Measurements from ENCODE around the gene LAMA4.

LAMA4 gene

DNA sequence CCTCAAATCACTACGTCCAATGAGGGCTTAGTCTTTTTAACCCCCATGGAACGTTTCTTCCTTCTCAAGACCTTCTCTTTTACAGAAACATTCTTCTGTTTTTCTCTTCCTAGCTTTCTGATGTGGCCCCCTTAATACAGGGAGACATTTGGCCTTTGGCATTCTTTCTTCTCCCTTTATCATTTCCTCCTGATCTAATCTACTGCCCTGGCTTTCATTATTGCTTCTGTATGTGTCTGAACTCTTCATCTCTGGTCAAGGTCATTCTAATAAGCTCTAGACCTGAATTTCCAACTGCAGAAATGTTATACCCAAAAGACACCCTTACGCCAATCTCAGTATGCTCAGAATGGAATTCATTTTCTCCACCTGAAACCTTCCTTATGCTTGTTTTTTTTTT is 18.4 kb upstream of the LAMA4 start:
- DNase-seq (ENCODE audit: low read depth): no peak

GRCh38 chr6:112270756-112271155 is 16.4 kb upstream of the LAMA4 start:
- DNase-seq (ENCODE audit: low read depth): no peak

DNA sequence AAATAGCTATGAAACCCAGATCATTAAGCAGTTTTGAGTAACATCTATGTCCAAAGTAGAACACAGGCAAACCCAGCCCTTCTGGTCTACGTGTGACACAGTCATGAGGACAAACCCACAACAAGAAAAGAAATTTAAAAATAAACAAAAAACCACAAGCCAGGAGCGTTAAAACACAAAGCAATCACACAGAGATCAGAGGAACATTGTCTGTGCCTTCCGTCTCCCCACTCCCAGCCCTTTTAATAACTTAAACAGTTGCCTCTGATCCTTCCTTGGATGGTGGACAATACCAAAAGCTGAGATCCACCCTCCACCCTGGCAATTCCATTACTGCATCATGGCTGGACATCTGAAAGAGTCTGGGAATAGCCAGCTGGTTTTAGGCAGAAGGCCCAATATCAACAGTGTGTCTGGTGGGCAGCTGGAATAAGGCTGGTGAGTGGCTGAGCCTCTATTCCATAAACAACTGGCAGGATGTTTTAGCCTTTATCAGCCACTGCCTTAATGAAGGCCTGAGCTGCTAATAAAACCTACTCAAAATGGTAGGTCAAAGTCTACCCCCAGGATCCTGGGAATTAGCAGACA is 15.7 kb upstream of the LAMA4 start:
- DNase-seq (ENCODE audit: low read depth): no peak

GRCh38 chr6:112269114-112269513 is 14.7 kb upstream of the LAMA4 start:
- no peak for DNase-seq (ENCODE audit: low read depth)

DNA sequence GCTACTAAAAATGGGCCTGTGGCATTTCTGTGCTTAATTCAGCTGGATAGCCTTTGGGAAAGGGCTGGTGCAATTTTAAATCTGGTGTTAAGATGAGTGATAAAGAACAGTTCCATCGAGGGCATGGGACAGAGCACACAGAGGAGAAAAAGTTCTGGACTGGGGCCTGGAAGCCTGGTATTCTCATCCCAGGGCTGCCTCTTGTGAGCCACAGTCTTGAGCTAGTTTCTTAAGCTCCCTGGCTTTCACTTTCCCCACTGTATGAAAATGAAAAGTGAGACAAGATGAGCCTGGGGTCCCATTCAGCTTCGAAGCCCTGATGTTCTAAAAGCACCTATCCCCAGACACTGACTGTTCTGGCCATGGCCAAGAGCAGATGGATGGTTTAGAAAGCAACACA is 14.3 kb upstream of the LAMA4 start:
- no peak for DNase-seq (ENCODE audit: low read depth)

- DNase-seq (ENCODE audit: low read depth): no peak
These were observed 13.7 kb upstream of the LAMA4 start for GRCh38 chr6:112268019-112268418.

DNA sequence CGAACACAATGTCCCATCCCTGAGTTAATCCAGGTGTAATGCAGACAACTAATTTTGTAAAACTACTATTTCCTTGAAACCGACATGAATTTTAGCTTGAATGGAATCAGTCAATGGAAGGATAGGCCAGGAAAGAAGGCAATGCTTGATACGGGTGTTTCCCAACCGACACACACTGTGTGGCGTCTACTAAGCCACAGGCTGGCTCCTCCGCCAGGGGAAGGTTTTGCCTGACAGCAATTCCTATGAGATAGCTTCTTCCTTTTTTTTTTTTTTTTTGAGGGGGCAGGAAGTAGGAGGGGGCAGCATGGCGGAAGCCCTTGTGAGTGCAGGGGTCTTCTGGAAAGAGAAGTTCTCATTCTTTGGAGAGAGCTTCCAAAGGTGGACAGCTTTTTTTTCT is 12.0 kb upstream of the LAMA4 start:
- no peak for DNase-seq (ENCODE audit: low read depth)

GRCh38 chr6:112259337-112259675 is 4.9 kb upstream of the LAMA4 start:
- no peak for DNase-seq (ENCODE audit: low read depth)

GRCh38 chr6:112258642-112259336 is 4.4 kb upstream of the LAMA4 start:
- no peak for DNase-seq (ENCODE audit: low read depth)

GRCh38 chr6:112257178-112257855 is 3.0 kb upstream of the LAMA4 start:
- DNase-seq (ENCODE audit: low read depth): no peak

GRCh38 chr6:112254921-112255320 is 554 bp upstream of the LAMA4 start:
- DNase-seq (ENCODE audit: low read depth): no peak

GRCh38 chr6:112253498-112253840 is 898 bp downstream of the LAMA4 start:
- DNase-seq (ENCODE audit: low read depth): no peak

DNA sequence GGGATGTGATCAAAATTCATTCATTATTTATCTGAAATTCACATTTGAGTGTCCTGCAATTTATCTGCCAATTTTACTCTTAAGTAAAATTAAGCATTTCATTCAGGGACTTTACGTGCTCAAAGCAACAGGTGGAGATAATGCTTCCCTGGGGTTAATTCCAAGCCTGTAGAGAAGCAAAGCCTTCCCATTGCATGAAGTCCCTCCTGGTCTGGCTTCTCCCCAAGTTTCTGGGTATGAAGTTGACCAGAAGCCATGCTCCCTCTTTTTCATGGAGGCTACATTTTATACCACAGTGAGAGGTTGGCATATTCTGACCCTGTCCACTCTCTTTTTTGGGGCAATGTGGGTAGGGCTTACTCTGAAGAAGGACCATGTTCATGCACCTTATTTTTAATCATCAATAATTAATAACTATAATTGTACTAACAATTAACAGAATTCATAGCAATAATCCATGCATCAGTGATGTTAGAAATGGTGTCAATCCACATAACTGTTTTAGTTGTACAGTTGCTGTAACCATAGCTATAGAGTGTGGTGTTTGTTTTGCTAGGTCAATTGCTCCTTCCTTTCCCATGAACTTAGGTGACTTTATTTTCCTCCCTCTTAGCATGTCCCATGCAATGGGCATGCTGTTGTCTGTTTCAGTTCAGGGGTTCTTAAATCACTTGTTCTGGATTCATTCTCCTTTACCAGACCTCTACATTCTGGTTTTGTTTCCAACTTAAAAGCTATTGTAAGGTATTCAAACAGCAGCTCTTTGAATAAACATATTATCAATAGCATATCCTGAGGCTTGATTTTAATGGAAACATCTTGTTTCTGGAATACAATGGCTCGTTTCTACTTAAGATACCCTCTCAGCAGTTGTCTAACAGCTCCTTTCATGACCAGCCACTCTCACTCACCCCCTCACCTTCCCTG is 1.5 kb downstream of the LAMA4 start:
- no peak for DNase-seq (ENCODE audit: low read depth)

DNA sequence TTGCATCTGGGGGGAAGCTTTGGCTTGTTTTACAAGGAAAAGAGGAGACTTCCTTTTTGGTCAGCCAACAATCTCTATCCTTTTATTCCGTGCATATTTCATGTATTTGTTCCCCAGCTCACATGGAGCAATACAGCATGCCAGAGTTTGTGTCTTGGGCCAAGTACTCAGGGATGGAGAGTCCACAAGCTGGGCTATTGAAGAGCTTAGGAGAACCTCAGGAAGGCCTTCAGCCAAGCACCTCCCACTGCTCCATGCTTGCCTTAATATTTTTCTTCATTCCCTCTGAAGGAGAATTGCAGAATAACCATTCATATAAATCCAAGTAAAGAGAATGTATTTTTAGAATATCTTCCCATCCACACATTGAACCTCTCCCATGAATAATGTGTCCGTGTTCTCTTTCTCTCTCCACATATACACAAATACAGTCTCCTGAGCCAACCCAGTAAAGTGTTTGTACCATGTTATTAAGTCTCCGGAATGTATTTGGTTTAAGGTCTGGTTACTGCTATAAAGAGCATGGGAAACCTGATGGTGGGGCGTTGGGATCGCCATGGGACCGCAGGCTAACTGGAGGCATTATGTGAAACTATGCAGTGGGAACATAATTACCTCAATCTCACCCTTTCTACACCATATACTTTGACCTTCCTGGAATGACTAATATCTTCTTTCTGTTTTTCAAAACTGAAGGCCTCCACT is 3.0 kb downstream of the LAMA4 start:
- DNase-seq (ENCODE audit: low read depth): no peak

DNA sequence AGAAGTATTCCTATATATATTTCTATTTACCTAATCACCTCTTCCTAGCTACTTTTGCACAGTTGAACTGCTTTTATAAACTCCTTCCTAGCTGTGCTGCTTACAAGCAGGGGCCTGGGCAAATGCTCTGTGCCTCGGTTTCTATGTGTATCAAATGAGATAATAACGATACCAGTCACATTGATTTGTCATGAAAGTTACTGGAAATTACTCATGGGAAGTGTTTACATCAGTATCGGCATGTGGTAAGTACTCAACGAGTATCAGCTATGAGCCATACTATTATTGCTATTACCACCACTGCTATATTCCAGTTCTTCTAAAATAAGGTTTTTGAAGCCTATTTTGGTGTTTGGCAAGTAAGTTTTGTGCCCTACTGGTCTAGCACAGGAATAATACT is 4.9 kb downstream of the LAMA4 start:
- no peak for DNase-seq (ENCODE audit: low read depth)

DNA sequence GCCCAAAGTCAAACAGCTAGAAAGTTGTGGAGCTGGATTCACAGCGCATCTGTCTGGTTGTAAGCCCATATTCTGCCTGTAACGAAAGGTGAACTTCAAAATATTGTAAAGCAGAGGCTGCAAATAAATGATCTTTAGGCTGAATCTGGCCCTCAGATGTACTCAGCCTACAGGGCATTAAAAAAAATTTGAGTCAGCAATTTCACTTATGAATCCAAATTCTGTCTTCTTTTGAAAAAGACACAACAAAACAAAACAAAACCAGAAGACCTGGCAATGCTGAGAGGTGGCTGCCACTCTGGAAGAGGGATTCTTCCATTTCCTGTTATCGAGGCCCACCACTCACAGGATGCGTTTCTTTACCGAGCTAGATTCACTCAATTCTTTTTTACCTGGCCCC is 7.1 kb downstream of the LAMA4 start:
- no peak for DNase-seq (ENCODE audit: low read depth)

GRCh38 chr6:112245511-112246203 is 8.7 kb downstream of the LAMA4 start:
- no peak for DNase-seq (ENCODE audit: low read depth)

- DNase-seq (ENCODE audit: low read depth): no peak
These were observed 10.2 kb downstream of the LAMA4 start for GRCh38 chr6:112243861-112244827.

DNA sequence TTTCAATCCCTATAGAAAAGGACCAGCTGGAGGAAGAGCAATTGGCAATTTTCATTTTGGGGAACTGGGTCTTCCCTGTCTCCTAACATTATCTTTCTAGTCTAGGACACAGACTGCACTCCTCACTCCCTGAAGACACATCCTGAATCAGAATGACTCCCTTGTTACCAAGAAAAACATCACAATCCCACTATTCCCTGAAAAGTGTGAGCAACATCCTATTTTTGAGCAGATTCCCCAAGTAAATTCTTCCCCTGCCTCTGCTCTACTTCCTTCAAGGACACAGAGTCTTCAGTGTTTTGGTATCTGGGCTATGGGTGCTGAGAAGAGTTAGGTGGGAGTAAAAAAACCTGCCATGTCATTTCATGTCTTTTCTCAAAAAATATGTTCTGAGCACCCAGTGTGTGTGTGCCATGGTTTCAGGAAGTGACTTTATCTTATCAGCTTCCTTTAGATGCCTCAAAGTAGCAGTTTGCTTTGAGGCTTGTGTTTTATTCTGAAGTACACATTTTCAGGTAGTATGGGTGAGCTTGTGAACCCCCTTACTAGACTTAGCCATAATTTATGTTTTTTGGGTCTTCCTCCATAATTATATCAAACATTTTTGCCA is 12.4 kb downstream of the LAMA4 start:
- DNase-seq (ENCODE audit: low read depth): no peak

GRCh38 chr6:112237595-112237994 is 16.8 kb downstream of the LAMA4 start:
- no peak for DNase-seq (ENCODE audit: low read depth)
